MM.1S (cell line): ENCODE measurements around the gene MED20.

ENCODE experiments used
- DNase-seq: peaks from one replicate; pipeline ENCODE4 v3.0.0-alpha.2; 2015
- H2AFZ ChIP-seq: fragments of 300-600 bp; sonication (generic); 2 replicates; pipeline ENCODE4 v1.6.0; 2016; ENCODE audit warnings: antibody characterized with exemption, low read length
- H3F3A ChIP-seq: fragments of 300-600 bp; sonication (generic); 2 replicates; pipeline ENCODE4 v1.6.1; 2016; ENCODE audit warnings: mild to moderate bottlenecking, antibody characterized with exemption, low read length, moderate library complexity, mixed read lengths; ENCODE audit not compliant: insufficient read depth
- H3K27ac ChIP-seq: fragments of 300-600 bp; sonication (generic); 2 replicates; pipeline ENCODE4 v1.5.1; 2016; ENCODE audit warnings: mild to moderate bottlenecking, low read length
- H3K27me3 ChIP-seq: fragments of 300-600 bp; sonication (generic); replicated peaks from 2 replicates; pipeline ENCODE4 v1.6.0; 2016; ENCODE audit warnings: low read length; ENCODE audit not compliant: insufficient read depth
- H3K36me3 ChIP-seq: fragments of 300-600 bp; sonication (generic); replicated peaks from 2 replicates; pipeline ENCODE4 v1.6.1; 2016; ENCODE audit warnings: mild to moderate bottlenecking, low read length, mixed read lengths; ENCODE audit not compliant: insufficient read depth
- H3K4me1 ChIP-seq: fragments of 300-600 bp; sonication (generic); 2 replicates; pipeline ENCODE4 v1.6.1; 2016; ENCODE audit warnings: low read length, mixed read lengths
- H3K4me2 ChIP-seq: fragments of 300-600 bp; sonication (generic); 2 replicates; pipeline ENCODE4 v1.6.0; 2016; ENCODE audit warnings: low read depth, low read length
- H3K4me3 ChIP-seq: fragments of 300-600 bp; sonication (generic); 2 replicates; pipeline ENCODE4 v1.5.1; 2016; ENCODE audit warnings: low read length, mixed read lengths
- H3K79me2 ChIP-seq: fragments of 300-600 bp; sonication (generic); 2 replicates; pipeline ENCODE4 v1.6.1; 2016; ENCODE audit warnings: mixed run types, low read length, mixed read lengths
- H3K9ac ChIP-seq: fragments of 300-600 bp; sonication (generic); 2 replicates; pipeline ENCODE4 v1.6.1; 2016; ENCODE audit warnings: low read length, mixed read lengths
- H3K9me2 ChIP-seq: fragments of 300-600 bp; sonication (generic); replicated peaks from 2 replicates; pipeline ENCODE4 v1.6.1; 2016; ENCODE audit warnings: mild to moderate bottlenecking, low read length, mixed read lengths; ENCODE audit not compliant: insufficient read depth
- H3K9me3 ChIP-seq: fragments of 300-600 bp; sonication (generic); replicated peaks from 2 replicates; pipeline ENCODE4 v1.6.1; 2016; ENCODE audit warnings: mild to moderate bottlenecking, low read length, mixed read lengths; ENCODE audit not compliant: insufficient read depth
- H4K20me1 ChIP-seq: fragments of 300-600 bp; sonication (generic); 2 replicates; pipeline ENCODE4 v1.6.1; 2016; ENCODE audit warnings: mild to moderate bottlenecking, low read length, moderate library complexity, mixed read lengths; ENCODE audit not compliant: insufficient read depth
- EZH2 ChIP-seq: fragments of 300-600 bp; sonication (generic); optimal IDR thresholded peaks from 2 replicates; pipeline ENCODE3; 2017; ENCODE audit warnings: low read depth, mild to moderate bottlenecking, antibody characterized with exemption, low read length, mixed read lengths
- EZH2phosphoT487 ChIP-seq: fragments of 300-600 bp; sonication (generic); IDR thresholded peaks from 2 replicates; pipeline ENCODE4 v1.6.1; 2018; ENCODE audit warnings: antibody characterized with exemption, low read length
- TF ChIP-seq, protein P1 (sequence below): fragments of 300-600 bp; sonication (generic); IDR thresholded peaks from 2 replicates; pipeline ENCODE4 v1.5.1; 2016; ENCODE audit warnings: antibody characterized with exemption, low read length, mixed read lengths

The MED20 gene

DNA sequence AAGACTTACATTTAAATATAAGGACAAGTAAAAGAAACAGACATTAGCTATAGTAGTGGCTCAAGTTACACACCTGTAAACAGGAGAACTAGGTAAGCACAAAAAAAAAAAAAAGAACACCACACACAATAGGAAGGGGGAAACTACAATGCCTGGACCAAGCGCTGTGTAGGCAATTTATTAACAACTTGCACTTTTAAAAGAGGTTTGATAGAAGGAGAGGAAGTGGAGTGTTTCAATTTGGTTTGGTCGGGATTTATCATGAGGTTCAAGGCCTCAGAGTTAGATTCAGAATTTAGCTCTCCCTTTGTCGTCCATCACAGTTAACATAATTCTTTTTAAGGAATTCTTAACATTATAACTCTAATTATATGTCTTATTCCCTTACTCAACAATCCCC, 24.7 kb downstream of the MED20 start:
- Histone ChIP-seq H3K36me3 (no peaks in the 10 kb centered on the region), H3K79me2 (peaks cover 34% of the 10 kb centered on the region), H4K20me1 (no peaks in the 10 kb centered on the region), H3K9me2 (no peaks in the 10 kb centered on the region), H3K4me2 (peak overlapping the region; percentile 76), H3K9ac (peak overlapping the region; percentile 70), H3F3A (peaks cover 14% of the 10 kb centered on the region), H3K4me1 (peaks cover 9% of the 10 kb centered on the region), H3K9me3 (no peaks in the 10 kb centered on the region), H2AFZ (peak overlapping the region; percentile 46; the same call in 1 of the 2 replicates), H3K27ac (peak overlapping the region; percentile 84), H3K27me3 (no peaks in the 10 kb centered on the region), H3K4me3 (peak overlapping the region; percentile 72)
- no peak for DNase-seq
- TF ChIP-seq, protein P1, sequence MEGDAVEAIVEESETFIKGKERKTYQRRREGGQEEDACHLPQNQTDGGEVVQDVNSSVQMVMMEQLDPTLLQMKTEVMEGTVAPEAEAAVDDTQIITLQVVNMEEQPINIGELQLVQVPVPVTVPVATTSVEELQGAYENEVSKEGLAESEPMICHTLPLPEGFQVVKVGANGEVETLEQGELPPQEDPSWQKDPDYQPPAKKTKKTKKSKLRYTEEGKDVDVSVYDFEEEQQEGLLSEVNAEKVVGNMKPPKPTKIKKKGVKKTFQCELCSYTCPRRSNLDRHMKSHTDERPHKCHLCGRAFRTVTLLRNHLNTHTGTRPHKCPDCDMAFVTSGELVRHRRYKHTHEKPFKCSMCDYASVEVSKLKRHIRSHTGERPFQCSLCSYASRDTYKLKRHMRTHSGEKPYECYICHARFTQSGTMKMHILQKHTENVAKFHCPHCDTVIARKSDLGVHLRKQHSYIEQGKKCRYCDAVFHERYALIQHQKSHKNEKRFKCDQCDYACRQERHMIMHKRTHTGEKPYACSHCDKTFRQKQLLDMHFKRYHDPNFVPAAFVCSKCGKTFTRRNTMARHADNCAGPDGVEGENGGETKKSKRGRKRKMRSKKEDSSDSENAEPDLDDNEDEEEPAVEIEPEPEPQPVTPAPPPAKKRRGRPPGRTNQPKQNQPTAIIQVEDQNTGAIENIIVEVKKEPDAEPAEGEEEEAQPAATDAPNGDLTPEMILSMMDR: no peak
- no peak for TF ChIP-seq EZH2
- no peak for TF ChIP-seq EZH2phosphoT487

- H3K9me2 ChIP-seq: no peaks in the 10 kb centered on the region
- no peaks in the 10 kb centered on the region for H3K36me3 ChIP-seq
- peaks cover 14% of the 10 kb centered on the region for H3F3A ChIP-seq
- peaks cover 35% of the 10 kb centered on the region for H3K79me2 ChIP-seq
- TF ChIP-seq, protein P1: no peak
- TF ChIP-seq EZH2phosphoT487: no peak
- peak within 1 kb of the TSS; percentile 72 for H3K9ac ChIP-seq
- H3K9me3 ChIP-seq: no peaks in the 10 kb centered on the region
- peak within 1 kb of the TSS; percentile 49 for H2AFZ ChIP-seq
- H3K4me2 ChIP-seq: peak within 1 kb of the TSS; percentile 98
- H3K27ac ChIP-seq: peak within 1 kb of the TSS; percentile 84
- no peaks in the 10 kb centered on the region for H4K20me1 ChIP-seq
- H3K4me1 ChIP-seq: peaks cover 9% of the 10 kb centered on the region
- H3K4me3 ChIP-seq: peak within 1 kb of the TSS; percentile 72
- H3K27me3 ChIP-seq: no peaks in the 10 kb centered on the region
- peak; percentile 90 for DNase-seq
Observed at GRCh38 chr6:41895300-41896233, 25.4 kb downstream of the MED20 start, which contains the start of gene USP49. TSS of gene USP49 (minus strand) at chr6:41895375. CDS start at chr6:41806983, 88,392 bp downstream.

DNA sequence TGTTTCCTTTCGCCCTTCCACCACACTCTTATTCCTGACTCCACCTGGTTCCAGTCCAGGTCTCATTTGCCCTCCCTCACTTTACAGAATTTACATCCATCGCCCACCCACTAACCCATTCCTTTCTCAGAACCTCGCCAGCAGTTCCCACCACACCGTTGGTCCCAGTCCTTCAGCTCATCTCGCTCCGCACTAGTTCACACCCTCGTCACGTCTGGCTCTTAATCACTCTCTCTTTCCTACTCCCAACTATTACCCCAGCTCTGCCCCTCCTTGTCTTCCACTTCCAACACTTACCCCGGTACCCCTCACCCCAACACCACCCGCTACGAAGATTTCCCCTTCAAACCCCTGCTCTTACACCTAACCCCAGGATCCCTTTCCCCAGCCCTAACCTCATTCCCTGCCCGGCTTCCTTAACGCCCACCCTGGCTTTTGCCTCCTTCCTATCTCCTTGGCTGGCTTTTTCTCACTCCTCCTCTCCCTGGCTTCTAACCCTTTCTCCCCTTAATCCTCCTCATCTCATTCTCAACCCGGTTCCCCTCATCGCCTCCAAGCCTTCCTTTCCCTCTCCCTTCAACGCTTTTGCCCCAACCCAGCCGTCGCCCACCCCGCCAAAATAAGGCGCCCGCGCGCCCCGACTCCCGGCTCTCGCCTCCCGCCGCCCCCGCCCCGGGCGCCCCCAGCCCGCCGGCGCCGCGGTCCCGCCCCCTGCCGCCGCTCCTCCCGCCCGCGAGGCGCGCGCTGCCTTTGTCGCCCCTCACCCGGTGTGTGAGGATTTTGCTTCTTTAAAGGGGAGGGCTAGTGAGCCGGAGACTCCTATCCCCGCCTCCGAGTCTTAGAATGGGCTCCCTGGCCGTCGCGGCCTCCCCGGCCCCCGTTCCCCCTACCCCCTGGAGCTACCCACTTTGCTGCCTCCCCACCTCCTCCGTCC, 26.3 kb downstream of the MED20 start:
- DNase-seq: no peak
- Histone ChIP-seq H3K27ac (no peak overlapping the region), H3K4me2 (peak overlapping the region; percentile 98), H3K27me3 (no peaks in the 10 kb centered on the region), H3K36me3 (no peaks in the 10 kb centered on the region), H3K4me1 (peaks cover 9% of the 10 kb centered on the region), H2AFZ (peak overlapping the region; percentile 49; the same call in 1 of the 2 replicates), H3K9me2 (no peaks in the 10 kb centered on the region), H3K9ac (peak overlapping the region; percentile 72), H3K9me3 (no peaks in the 10 kb centered on the region), H3K4me3 (peak overlapping the region; percentile 72), H3K79me2 (peaks cover 39% of the 10 kb centered on the region), H4K20me1 (no peaks in the 10 kb centered on the region), H3F3A (peaks cover 14% of the 10 kb centered on the region)
- no peak for TF ChIP-seq EZH2
- TF ChIP-seq EZH2phosphoT487: no peak
- TF ChIP-seq, protein P1: no peak
